Ascending aorta (tissue), 2 donors: ENCODE data around the gene MAN1C1. TPM values are rescaled to one million over a fixed set of nuclear protein-coding genes. Genes with fewer than 3 reads are reported as not detected.

Source experiments
- DNase-seq, 2 donors: peaks; one replicate each; pipeline ENCODE4 v3.0.0-alpha.2; 2019; ENCODE audit warnings: low spot score in 2 of 2
- H3K27ac ChIP-seq, 2 donors: fragments of 200-600 bp; sonication (generic); one replicate each; pipeline ENCODE4 v1.5.1; 2016 to 2017; ENCODE audit warnings: mild to moderate bottlenecking in 1 of 2
- H3K27me3 ChIP-seq: fragments of 200-600 bp; sonication (generic); one replicate; pipeline ENCODE4 v1.5.1; 2017
- H3K36me3 ChIP-seq, 2 donors: fragments of 200-600 bp; sonication (generic); one replicate each; pipeline ENCODE4 v1.5.1; 2016
- H3K4me1 ChIP-seq, 2 donors: fragments of 200-600 bp; sonication (generic); one replicate each; pipeline ENCODE4 v1.5.1; 2016 to 2017; ENCODE audit warnings: mild to moderate bottlenecking in 1 of 2
- H3K4me3 ChIP-seq, 2 donors: fragments of 200-600 bp; sonication (generic); one replicate each; pipeline ENCODE4 v1.5.1; 2016 to 2017; ENCODE audit warnings: mild to moderate bottlenecking in 1 of 2
- H3K9me3 ChIP-seq, 2 donors: fragments of 200-600 bp; sonication (generic); one replicate each; pipeline ENCODE4 v1.5.1; 2016
- intact Hi-C: fragments of 100-400 bp; cut with DNase I; formaldehyde crosslinking; loops from one replicate; pipeline ENCODE4 v1.15.1; 2023
- total RNA-seq: library from RNA; depleted of rRNA; stranded (reverse); fragments of >200 nt; gene quantifications from one replicate; pipeline ENCODE4 v1.1.0, GENCODE V29; 2016
- TF ChIP-seq, protein P1 (sequence below), 3 experiments: fragments of 200-600 bp in 2 of 3; fragments of 450-650 bp in 1 of 3; sonication (generic) in 2 of 3; IDR thresholded peaks; one replicate each; pipeline ENCODE4 v1.5.1; 2016 to 2019; ENCODE audit warnings: antibody characterized with exemption in 3 of 3, mild to moderate bottlenecking in 1 of 3, moderate library complexity in 1 of 3

MAN1C1 gene
- total RNA-seq, 1 donor from 2014 or later: 14.3 TPM

DNA sequence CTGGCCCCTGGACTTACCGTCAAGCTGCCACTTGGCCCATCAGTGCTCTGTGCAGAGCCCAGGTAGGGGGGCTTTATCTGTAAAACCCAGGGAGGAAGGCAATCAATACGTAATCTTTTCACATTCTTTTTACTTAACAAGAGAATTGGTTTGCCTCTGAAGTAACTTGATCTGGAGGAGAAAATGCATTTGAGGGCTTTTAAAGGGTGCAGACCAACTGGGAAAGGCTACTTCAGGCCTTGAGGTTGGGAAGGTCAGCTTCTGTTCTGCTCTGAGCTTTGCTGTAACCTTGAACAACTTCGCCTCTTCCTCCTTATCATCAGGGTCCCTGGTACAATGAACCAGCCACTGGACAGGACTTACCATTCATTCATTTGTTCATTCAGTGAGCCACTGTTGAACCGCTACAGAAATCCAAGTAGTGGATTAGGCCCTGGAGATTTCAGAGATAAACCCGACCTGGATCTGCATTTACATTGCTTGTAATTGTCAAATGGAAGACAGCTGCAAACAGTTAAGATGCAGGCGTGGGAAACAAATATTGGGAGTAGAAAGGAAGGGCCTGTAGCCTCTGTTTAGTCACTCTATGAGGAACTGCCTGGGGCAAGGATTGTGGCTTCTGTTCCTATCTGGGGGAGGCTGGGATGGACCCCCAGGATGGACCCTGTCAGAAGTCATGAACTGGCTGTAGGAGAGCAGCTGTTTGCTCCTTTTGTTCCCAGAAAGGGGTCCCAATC lies 90.9 kb downstream of the MAN1C1 start:
- Histone ChIP-seq H3K4me3 (no peak overlapping the region), H3K4me1 (no peaks in the 10 kb centered on the region), H3K27me3 (no peaks in the 10 kb centered on the region), H3K9me3 (no peaks in the 10 kb centered on the region), H3K27ac (no peak overlapping the region), H3K36me3 (no peaks in the 10 kb centered on the region)
- DNase-seq: no peak
- TF ChIP-seq, protein P1, sequence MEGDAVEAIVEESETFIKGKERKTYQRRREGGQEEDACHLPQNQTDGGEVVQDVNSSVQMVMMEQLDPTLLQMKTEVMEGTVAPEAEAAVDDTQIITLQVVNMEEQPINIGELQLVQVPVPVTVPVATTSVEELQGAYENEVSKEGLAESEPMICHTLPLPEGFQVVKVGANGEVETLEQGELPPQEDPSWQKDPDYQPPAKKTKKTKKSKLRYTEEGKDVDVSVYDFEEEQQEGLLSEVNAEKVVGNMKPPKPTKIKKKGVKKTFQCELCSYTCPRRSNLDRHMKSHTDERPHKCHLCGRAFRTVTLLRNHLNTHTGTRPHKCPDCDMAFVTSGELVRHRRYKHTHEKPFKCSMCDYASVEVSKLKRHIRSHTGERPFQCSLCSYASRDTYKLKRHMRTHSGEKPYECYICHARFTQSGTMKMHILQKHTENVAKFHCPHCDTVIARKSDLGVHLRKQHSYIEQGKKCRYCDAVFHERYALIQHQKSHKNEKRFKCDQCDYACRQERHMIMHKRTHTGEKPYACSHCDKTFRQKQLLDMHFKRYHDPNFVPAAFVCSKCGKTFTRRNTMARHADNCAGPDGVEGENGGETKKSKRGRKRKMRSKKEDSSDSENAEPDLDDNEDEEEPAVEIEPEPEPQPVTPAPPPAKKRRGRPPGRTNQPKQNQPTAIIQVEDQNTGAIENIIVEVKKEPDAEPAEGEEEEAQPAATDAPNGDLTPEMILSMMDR (IDR thresholded peaks at IDR 0.05): no peak
- intact Hi-C loops: no loop called here

DNA sequence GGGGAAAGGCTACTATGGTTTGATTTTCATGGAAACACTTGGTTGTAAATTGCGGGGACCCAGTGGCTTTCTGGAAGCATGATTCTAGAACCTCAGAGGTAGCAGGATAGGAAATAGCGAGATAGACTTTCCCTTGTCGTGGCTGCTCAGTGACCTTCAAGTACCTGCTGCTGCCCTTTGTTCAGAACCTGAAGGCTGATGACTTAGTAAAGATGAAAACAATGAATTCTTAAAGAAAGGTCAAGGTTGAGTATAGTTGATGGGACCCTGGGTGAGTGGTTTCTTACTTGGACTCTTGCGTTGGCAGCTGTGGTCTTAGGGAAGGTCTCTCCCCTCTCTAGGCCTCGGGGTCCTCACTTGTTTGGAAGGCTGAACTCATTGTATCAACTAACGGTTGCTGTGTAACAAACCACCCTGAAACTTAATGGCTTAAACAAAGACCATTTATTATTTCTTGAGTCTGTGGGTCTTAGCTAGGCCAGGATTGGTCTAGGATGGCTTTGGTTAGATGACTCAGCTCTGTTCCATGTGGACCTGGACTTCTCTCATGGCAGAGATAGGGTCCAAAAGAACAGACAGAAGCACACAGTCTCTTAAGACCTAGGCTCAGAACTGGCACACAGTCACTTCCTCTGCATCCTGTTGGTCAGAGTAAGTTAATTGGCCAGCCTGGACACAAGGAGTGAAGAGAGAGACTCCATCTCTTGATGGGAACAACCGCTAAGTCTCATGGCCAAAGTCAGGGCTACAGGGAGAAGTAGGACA lies 94.2 kb downstream of the MAN1C1 start:
- Histone ChIP-seq H3K27ac (no peak overlapping the region), H3K4me3 (no peak overlapping the region), H3K4me1 (no peaks in the 10 kb centered on the region), H3K36me3 (no peaks in the 10 kb centered on the region), H3K9me3 (no peaks in the 10 kb centered on the region), H3K27me3 (no peaks in the 10 kb centered on the region)
- no peak for DNase-seq
- TF ChIP-seq, protein P1 (IDR thresholded peaks at IDR 0.05): no peak
- intact Hi-C loops: no loop called here

DNA sequence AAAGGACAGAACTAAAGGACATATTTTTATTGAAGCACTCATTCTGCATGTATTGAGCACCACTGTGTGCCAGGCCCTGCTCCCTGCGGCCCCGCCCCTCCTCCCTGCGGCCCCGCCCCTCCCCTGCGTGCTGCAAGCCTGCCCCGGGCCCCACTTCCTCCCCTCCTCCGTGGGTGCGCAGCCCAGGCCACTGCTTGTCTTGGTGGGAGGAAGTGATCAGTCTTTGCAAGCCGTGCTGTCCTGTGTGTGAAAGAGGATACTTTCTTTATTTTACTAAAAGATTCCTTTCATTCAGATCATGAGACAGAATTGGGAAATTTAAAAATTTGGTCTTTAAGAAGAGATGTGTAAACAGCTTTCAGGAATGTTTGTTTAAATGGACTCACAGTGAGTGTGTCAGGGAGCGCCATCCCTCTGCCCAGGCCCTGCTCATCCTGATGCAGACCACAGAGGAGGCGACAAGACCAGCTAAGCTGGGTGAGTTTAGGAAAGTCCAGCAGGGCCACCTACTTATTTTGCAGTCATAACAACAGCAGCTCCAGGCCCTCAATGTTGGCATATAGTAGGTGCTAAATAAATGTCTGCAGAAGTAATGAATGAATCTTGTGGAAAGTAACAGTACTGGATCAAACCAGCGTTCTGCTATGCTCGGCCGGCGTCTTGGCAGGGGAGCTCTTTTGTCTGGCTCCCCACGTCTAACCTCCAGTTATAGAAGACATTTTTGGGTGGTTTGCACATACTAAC lies 95.1 kb downstream of the MAN1C1 start:
- DNase-seq: no peak
- no peak overlapping the region for H3K4me3 ChIP-seq
- no peaks in the 10 kb centered on the region for H3K27me3 ChIP-seq
- H3K4me1 ChIP-seq: no peaks in the 10 kb centered on the region
- TF ChIP-seq, protein P1 (IDR thresholded peaks at IDR 0.05): no peak
- no peaks in the 10 kb centered on the region for H3K36me3 ChIP-seq
- intact Hi-C loops: no loop called here
- H3K27ac ChIP-seq: no peak overlapping the region
- no peaks in the 10 kb centered on the region for H3K9me3 ChIP-seq

DNA sequence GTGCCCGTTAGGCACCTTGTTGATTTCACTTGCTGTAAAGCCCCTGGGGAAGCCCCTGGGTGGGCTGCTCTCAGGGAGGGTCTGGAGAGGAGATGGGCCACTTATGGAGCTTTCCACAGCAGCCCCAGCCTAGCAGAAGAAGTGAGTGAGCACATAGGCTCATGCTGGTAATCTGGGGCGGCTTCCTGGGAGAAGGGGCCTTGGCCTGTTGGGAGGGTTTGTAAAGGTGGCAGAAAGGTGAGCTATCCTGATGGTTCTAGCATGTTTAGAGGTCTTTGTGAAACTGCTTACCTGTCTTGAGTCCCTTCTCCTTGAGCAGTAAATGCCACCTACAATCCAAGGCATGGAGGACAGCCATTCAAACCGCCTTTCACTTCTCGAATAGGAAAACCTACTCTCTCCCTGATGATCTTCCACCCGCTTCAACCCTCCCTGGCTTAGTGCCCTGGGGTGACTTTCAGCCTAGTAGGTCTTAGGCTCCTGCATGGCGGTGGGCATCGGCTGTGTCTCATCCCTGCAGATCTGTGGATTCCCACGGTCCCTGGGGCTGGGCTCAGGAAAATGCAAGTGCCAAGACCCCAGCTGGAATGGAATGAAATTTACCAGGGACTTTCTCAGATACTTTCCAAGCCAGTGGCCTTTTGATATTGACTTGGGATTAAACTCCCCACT lies 95.8 kb downstream of the MAN1C1 start:
- H3K4me3 ChIP-seq: no peak overlapping the region
- TF ChIP-seq, protein P1 (IDR thresholded peaks at IDR 0.05): no peak
- no peak overlapping the region for H3K27ac ChIP-seq
- H3K9me3 ChIP-seq: no peaks in the 10 kb centered on the region
- DNase-seq: no peak
- no peaks in the 10 kb centered on the region for H3K36me3 ChIP-seq
- H3K4me1 ChIP-seq: no peaks in the 10 kb centered on the region
- intact Hi-C loops: no loop called here
- H3K27me3 ChIP-seq: no peaks in the 10 kb centered on the region

DNA sequence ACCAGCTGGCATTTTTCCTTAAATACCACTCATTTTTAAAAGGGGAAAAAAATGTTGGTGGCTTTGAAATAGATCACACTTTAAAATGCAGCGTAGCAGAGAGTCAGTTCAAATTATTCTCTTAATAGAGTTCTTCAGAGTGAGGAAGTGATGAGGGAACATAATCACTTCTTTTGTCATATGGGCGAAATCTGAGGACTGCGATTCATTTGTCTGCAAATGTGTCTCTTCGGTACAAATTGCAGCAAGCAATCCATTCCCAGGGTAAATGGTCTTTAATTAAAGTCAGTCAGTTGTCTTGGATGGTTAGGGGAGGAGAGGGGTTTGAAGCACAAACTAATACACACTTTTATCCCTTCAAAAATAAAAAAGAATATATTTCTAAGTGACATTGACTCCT lies 97.4 kb downstream of the MAN1C1 start:
- no peak for DNase-seq
- no peaks in the 10 kb centered on the region for H3K9me3 ChIP-seq
- no peaks in the 10 kb centered on the region for H3K4me1 ChIP-seq
- no peaks in the 10 kb centered on the region for H3K36me3 ChIP-seq
- H3K27ac ChIP-seq: no peak overlapping the region
- TF ChIP-seq, protein P1 (IDR thresholded peaks at IDR 0.05): no peak
- no peaks in the 10 kb centered on the region for H3K27me3 ChIP-seq
- intact Hi-C loops: no loop called here
- H3K4me3 ChIP-seq: no peak overlapping the region
